GM13976 (cell line): ENCODE measurements around the gene CDHR3.

Source experiments
- DNase-seq: peaks from one replicate; pipeline ENCODE4 v3.0.0; 2012; ENCODE audit warnings: low spot score
- CTCF ChIP-seq: IDR thresholded peaks from 2 replicates; pipeline ENCODE4 v1.5.1; 2012; ENCODE audit warnings: borderline replicate concordance, mild to moderate bottlenecking; ENCODE audit not compliant: insufficient read depth; ENCODE audit errors: extremely low read depth, missing control alignments, control extremely low read depth
- in situ Hi-C: fragments of 300-500 bp; cut with MboI; formaldehyde crosslinking; loops from one replicate; pipeline ENCODE4 v1.12.0; 2022; ENCODE audit warnings: low sequenced_read_pairs, mixed read lengths, inconsistent platforms; ENCODE audit not compliant: unreplicated experiment

The CDHR3 gene

DNA sequence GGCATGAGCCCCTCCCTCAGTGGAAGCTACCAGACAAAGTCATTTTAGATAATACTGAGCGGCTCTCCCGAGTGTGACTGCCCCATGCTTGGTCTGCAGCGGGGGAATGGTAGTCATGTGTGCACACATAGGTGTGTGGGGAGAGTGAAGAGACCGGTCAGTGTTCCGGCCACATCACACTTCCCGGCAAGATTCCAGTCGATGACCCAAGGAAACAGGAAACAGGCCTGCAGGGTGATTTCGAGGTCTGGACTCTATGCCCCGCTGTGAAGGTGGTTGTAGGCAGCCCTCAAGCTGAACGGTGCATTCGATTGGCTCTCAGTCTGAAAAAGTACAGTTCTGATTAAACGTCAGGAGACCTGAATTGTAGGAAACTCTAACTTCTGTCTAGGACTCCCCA is 75.9 kb downstream of the CDHR3 start:
- in situ Hi-C loops, result no loop called here
- TF ChIP-seq CTCF, result no peak
- no peak for DNase-seq

DNA sequence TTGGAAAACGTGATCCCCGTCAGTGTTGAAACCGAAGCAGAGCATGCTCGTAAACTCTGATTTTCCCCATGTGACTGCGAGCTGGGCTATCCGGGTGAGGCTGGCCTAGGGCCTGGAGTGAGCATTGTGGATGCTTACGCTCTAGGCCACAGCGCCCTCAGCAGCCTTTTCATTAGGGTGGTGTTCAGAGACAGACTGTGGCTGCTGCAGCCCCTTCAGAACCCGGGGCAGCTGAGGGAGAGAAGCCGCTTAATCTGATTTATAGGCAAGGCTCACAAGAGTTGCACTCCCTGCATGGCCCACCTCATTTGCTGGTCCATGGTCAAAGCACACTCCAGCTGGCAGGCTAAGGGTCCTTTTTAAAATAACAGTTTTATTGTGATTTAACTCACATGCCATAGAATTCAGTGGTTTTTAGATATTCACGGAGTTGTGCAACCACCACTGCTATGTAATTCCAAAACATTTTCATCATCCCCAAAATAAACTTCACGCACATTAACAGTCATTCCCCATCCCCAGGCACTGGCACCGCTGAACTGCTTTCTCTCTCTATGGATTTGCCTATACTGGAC is 76.5 kb downstream of the CDHR3 start:
- no peak for DNase-seq
- in situ Hi-C loops, result loop anchor here (5.0 kb wide), 1 partner anchor 277 kb away; no protein-coding TSS in a partner anchor
- no peak for TF ChIP-seq CTCF

DNA sequence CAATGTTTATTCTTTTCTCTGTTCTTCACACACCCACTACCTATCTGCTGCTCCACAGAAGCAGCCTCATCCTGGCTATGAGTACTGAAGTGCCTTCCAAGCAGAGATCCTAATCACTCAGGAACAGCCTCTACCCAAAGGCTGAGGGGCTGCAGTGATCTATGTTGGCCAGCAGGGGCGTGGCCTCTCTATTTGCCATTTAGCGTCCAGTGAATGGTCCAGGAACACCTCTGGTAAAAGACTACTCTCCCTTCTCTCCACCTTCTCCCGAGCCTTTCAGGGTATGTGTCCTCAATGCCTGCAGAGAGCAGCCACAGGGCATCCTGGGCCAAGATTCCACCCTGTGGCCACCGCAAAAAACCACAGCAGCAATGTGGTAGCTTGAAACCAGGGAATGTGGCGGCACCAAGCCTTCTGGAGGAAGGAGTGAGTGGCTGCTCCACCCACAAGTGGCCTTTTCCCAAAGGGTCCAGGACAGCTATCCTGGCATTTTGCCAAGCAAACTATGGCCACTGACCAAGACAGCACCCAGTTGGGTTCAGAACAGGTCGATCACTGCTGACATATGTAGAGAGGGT is 78.2 kb downstream of the CDHR3 start:
- in situ Hi-C loops, result loop anchor here (5.0 kb wide), 1 partner anchor 279 kb away; no protein-coding TSS in a partner anchor
- peak; percentile 74 for DNase-seq
- peak; percentile 46 for TF ChIP-seq CTCF

DNA sequence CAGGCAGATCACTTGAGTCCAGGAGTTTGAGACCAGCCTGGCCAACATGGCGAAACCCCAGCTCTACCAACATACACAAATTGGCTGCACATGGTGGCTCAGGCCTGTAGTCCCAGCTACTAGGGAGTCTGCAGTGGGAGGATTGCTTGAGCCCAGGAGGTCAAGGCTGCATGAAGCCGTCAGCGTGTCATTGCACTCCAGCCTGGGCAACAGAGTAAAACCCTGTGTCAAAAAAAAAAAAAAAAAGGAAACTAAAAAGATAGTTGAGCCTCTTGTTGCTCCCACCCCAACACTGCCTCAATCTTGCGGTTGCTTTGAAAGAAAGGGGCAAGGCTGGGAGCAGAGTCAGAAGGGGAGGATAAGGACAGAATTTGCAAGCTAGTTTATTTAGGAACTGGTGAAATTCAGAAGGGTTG is 79.1 kb downstream of the CDHR3 start:
- no peak for DNase-seq
- no peak for TF ChIP-seq CTCF
- in situ Hi-C loops, result loop anchor here (5.0 kb wide), 1 partner anchor 280 kb away; no protein-coding TSS in a partner anchor

DNA sequence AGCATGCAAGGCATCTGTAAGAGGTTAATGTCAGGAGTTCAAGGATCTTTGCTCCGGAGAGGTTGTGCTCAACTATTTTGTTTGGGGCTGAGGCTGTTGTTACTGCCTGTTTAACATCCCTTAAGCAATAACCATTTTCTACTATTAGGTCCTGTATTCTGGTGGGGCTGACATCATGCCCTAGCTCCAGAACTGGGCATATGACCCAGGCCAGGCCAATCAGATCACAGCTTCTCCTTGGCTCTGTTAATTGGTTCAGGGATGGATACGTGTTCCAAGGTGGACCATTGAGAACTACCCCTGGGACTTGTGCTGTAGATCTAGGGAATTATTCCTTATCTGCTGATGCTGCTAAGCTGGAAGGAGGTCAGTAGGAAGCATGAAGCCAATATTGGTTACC is 82.1 kb downstream of the CDHR3 start:
- no peak for TF ChIP-seq CTCF
- in situ Hi-C loops, result no loop called here
- no peak for DNase-seq

GRCh38 chr7:106045586-106045985 is 82.5 kb downstream of the CDHR3 start:
- TF ChIP-seq CTCF, result no peak
- DNase-seq, result no peak
- in situ Hi-C loops, result no loop called here
